IPS-15b (cell line): ENCODE results near the gene PLEKHG4B.

Experiments
- H3K27me3 ChIP-seq: one replicate; pipeline ENCODE4 v1.6.1; 2013; ENCODE audit warnings: low read length; ENCODE audit not compliant: control insufficient read depth, insufficient read depth
- H3K36me3 ChIP-seq: one replicate; pipeline ENCODE4 v1.6.1; 2013; ENCODE audit warnings: low read length; ENCODE audit not compliant: control insufficient read depth, insufficient read depth
- H3K4me1 ChIP-seq: one replicate; pipeline ENCODE4 v1.6.1; 2013; ENCODE audit warnings: mild to moderate bottlenecking, low read length; ENCODE audit not compliant: control insufficient read depth, insufficient read depth
- H3K4me3 ChIP-seq: one replicate; pipeline ENCODE4 v1.5.1; 2013; ENCODE audit warnings: low read depth, low read length
- H3K9ac ChIP-seq: one replicate; pipeline ENCODE4 v1.6.1; 2013; ENCODE audit warnings: low read depth, mild to moderate bottlenecking, low read length
- H3K9me3 ChIP-seq: one replicate; pipeline ENCODE4 v1.6.1; 2013; ENCODE audit warnings: mild to moderate bottlenecking, low read length; ENCODE audit not compliant: control insufficient read depth, insufficient read depth

Gene PLEKHG4B

DNA sequence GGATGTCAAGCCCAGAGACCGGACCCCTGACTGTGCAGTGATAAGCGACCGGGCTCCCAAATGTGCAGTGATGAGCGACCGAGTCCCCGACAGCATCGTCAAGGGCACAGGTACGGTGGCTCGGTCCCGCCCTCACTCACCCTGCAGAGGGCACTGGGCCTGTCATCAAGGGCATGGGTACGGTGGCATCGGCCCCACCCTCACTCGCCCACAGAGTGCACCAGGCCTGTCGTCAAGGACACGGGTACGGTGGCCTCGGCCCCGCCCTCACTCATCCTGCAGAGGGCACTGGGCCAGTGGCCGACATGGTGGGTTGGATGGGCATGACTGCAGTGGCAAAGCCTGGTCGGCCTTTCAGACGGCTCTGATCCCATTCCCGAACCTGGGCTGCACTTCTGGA lies 89.6 kb downstream of the PLEKHG4B start:
- H3K27me3 ChIP-seq: no peaks in the 10 kb centered on the region
- peaks cover 2% of the 10 kb centered on the region for H3K36me3 ChIP-seq
- no peak overlapping the region for H3K4me3 ChIP-seq
- H3K4me1 ChIP-seq: no peaks in the 10 kb centered on the region
- H3K9me3 ChIP-seq: no peaks in the 10 kb centered on the region
- no peak overlapping the region for H3K9ac ChIP-seq

DNA sequence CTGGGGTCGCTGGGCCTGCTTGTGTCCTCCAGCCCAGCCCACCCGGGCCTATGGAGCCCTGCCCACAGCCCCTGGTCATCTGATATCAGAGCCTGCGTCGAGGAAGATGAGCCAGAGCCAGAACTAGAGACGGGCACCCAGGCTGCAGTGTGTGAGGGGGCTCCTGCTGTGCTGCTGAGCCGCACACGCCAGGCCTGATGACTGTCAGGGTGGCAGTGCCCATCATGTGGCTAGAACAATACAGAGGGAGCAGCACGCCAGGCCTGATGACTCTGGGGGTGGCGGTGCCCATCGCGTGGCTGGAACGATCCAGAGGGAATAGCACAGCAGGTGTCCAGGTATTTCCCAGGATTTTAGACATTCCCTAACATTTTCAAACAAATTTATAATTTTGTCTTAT lies 90.2 kb downstream of the PLEKHG4B start:
- peaks cover 2% of the 10 kb centered on the region for H3K36me3 ChIP-seq
- H3K27me3 ChIP-seq: no peaks in the 10 kb centered on the region
- no peaks in the 10 kb centered on the region for H3K4me1 ChIP-seq
- no peaks in the 10 kb centered on the region for H3K9me3 ChIP-seq
- H3K9ac ChIP-seq: no peak overlapping the region
- no peak overlapping the region for H3K4me3 ChIP-seq

DNA sequence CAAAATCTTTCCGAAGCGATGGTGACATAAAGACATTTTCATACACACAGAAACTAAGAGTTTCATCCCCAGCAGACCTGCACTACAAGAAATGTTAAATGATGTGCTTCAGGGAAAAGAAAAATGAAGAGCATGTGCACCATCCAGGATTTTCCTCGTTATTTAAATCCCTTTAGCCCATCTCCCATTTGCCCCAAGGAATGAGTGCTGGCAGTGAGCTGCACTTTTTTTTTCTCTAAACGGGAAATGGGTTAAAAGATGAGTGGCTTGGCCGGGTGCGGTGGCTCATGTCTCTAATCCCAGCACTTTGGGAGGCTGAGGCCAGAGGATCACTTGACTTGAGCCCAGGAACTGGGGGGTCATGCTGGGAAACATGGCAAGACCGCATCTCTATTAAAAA lies 92.5 kb downstream of the PLEKHG4B start:
- no peaks in the 10 kb centered on the region for H3K27me3 ChIP-seq
- H3K9ac ChIP-seq: no peak overlapping the region
- H3K36me3 ChIP-seq: peaks cover 5% of the 10 kb centered on the region
- H3K9me3 ChIP-seq: no peaks in the 10 kb centered on the region
- H3K4me3 ChIP-seq: no peak overlapping the region
- peaks cover 3% of the 10 kb centered on the region for H3K4me1 ChIP-seq

DNA sequence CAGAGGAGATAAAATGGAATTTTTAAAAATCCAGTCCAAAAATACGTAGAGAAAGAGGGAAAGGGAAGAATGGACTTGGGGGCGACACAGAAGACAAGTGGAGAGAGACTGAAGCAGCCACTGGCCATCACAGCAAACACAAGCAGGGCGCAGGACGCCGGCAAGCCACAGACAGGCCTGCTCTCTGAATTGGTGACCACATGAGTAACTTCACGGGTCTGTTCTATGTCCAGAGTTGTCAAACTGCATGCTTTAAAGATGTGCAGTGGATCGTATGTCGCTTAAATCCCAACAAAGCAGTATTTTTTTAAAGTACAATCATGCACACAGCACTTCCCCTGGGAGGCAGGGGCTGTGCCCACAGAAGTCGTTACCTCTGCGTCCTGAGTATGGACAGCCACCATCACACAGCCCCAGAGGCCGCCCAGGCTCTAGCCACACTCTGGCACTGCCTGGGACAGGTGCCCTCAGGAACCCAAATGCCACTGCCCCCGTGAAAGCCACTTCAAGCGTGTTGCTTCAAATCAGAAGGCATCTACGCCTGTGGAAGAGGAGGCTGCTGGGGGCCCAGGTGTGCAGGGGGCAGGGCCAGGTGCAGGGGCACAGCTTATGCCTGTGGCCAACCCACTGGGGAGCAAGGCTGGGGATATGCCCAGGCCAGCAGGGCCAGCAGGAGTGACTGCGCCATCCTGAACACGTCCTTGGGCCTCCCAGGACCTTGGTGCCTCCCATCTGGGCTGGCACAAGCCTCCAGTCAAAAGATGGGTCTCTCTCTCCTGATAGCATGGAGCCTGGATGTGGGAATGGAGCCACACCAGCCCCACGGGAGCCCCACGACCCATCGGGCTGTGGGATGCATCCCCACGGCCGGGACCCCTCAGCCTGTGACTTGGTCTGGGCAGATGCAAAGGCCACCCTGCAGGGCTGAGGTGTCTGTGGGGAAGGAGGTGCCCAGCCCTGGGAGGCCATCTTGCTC lies 93.4 kb downstream of the PLEKHG4B start:
- Histone ChIP-seq H3K27me3 (no peaks in the 10 kb centered on the region), H3K9me3 (no peaks in the 10 kb centered on the region), H3K4me3 (no peak overlapping the region)

DNA sequence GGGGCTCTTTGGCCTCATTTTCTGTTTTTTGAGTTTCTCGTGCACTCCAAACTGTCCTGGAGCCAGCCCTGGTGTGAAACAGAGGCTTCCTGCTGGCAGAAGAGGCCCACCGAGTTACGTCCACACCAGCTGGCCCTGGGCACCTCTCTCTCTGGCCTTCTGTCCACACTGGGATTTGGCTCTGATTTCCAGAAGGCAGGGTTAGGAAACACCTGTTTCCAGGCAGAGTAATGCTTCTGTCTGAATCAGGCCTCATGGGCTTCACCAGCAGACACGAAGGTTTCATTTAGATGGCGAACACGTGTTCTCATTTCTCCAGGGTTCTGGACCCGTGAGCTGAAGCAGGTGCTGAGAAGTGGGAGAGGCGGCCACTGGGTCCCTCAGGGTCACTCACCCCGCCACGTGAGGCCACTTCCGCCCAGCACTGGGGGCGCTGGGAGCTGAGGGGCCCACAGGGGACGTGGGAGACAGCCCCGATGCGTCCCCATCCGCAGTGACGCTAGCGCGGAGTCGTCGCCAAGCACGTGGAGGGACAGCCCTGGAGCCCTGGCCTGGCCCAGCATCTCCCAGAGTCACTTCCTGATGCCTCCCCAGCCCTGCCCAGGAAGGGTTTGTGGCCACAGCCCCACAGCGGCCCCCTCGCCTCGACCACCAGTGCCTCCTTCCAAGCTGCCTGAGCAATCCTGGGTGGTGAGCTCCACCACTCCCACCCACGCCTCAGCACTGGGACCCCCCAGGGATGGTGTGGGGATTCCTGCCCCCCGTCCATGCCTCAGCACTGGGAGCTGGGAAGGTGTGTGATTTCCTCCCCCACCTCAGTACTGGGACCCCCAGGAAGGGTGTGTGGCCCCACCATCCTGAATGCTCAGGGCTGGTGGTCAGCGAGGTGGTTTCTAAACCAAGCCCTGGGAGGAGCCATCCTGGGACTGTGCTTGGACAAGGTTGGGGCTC lies 94.4 kb downstream of the PLEKHG4B start:
- Histone ChIP-seq H3K27me3 (no peaks in the 10 kb centered on the region), H3K9ac (no peak overlapping the region), H3K4me3 (no peak overlapping the region), H3K4me1 (peaks cover 3% of the 10 kb centered on the region), H3K36me3 (peaks cover 5% of the 10 kb centered on the region), H3K9me3 (no peaks in the 10 kb centered on the region)

More for the DNA sequence above, 93.4 kb downstream of the PLEKHG4B start:
- Histone ChIP-seq H3K9ac (no peak overlapping the region), H3K36me3 (peaks cover 5% of the 10 kb centered on the region), H3K4me1 (peaks cover 3% of the 10 kb centered on the region)

DNA sequence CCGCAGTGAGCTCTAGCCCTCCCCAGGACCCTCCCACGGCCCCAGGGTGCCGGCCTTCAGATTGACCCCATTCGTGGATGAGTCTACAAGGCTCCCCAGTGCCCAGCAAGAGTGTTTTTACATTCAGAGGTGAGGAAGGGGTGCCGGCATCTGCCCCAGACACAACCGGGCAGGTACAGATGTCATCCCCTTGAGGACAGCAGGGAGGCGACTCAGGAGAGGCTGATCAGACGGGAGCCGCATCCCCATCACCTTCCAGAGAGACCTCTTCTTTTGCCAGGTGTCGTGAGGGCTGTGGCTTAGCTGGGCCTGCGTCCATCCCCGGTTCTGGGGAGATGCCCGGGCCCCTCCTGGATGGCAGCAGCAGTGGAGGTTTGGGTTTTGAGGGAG lies 95.1 kb downstream of the PLEKHG4B start:
- Histone ChIP-seq H3K36me3 (peaks cover 2% of the 10 kb centered on the region), H3K27me3 (no peaks in the 10 kb centered on the region), H3K4me1 (peaks cover 3% of the 10 kb centered on the region), H3K9me3 (no peaks in the 10 kb centered on the region), H3K4me3 (no peak overlapping the region), H3K9ac (no peak overlapping the region)

DNA sequence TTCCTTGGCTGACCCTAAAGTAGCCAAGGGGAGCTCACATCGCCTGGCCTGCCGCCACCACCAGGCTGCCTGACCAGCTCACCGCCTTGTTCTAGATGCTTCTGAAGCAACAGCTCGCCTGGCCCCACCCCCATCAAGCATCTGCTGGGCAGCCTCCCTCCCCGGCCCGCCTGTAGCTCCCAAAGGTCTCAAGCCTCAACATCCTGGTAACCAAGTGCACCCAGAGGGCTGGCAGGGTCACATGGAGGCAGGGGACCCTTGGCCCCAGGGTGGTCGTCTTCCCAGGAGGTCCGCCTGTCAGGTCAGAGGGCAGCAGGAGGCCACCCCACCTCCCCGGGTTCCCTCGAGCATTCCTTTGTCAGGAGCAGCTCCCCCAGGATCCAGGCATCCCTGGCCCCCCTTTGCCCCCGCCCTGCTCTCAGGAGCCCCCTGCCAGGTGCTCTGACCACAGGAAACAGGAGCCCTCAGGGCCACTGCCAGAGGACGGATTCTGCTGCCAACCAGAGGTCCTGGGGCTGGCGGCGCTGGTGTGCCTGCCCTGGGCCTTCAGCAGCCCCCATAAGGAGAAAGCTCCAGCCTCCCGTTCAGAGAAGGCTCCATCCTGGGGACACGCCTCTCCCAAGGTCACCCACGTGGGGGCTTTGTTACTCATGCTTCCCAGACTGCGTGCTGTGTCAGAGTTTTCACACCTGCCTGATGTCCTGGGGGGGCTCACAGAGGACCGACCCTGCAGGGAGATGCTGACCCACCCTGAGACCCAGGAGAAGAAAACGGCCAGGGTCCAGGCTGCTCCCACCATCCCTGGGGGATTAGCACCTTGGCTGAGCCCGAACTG lies 95.9 kb downstream of the PLEKHG4B start:
- Histone ChIP-seq H3K9me3 (no peaks in the 10 kb centered on the region), H3K27me3 (no peaks in the 10 kb centered on the region), H3K4me3 (peak overlapping the region; percentile 18), H3K36me3 (peaks cover 2% of the 10 kb centered on the region), H3K4me1 (peaks cover 3% of the 10 kb centered on the region), H3K9ac (no peak overlapping the region)

DNA sequence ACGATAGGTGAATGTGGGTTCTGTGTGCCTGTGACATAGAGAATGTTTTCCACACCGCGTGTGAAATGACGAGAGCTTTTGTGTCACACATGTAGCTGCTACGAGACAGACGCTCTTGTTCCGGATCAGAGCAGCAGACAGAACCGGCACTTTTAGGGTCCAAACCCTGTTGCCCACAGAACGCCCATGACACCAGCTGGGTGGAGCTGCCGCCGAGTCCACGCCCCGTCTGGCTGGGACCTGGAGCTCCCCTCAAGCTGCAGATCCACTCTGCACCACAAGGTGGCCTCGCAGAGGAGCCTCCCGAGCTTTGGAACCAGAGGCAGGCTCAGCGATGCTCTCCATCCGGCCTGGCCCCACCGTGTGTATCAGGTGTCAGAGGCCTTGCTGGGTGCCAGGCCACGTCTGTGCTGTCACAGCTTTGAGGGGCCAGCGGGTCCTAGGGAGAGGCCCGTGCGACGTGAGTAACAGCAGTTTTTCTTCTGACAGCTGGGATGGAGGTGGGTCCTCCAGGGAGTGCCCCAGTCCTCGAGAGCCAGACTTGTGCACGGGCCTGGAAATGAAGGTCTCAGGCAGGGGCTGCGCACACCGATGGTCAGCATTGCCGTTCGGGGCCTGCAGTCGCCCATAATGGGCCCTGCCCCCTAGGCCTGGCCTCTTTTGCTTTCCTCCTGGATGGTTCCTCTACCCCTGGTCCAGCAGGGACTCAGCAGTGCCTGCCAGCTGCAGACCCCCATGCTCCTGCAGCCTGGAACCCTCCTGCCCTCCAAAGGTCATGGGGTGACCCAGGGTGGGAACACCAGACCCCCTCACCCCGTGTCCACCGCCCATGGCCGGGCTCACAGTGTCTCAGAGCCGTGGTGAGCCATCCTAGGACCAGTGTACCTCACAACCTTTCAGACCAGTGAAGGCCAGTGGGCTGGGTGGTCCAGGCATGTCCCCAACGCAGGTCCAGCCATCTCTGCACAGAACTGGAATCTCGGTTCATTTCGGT lies 96.8 kb downstream of the PLEKHG4B start:
- Histone ChIP-seq H3K9ac (no peak overlapping the region), H3K9me3 (no peaks in the 10 kb centered on the region), H3K4me3 (peak overlapping the region; percentile 18), H3K36me3 (peaks cover 2% of the 10 kb centered on the region), H3K27me3 (no peaks in the 10 kb centered on the region), H3K4me1 (peaks cover 3% of the 10 kb centered on the region)

DNA sequence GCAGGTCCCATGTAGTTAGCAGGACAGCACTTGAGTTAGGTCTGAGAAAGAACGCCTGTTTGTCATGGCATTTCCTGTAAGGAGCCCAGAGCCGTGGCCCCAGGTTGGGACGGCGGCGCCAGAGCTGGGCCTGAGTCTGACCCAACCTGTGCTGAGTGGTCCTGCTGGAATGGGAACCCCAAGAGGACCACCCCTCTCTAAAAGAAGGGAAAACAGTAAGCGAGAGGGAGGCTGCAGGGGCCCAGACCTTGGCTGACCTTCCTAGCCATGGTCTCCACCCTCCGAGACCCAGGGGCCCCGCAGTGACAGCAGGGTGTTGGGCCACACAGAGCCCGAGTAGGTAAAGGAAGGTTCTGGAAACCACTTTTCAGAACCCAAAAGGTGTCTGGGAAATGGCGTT lies 97.5 kb downstream of the PLEKHG4B start:
- H3K9ac ChIP-seq: no peak overlapping the region
- peaks cover 3% of the 10 kb centered on the region for H3K4me1 ChIP-seq
- H3K27me3 ChIP-seq: no peaks in the 10 kb centered on the region

DNA sequence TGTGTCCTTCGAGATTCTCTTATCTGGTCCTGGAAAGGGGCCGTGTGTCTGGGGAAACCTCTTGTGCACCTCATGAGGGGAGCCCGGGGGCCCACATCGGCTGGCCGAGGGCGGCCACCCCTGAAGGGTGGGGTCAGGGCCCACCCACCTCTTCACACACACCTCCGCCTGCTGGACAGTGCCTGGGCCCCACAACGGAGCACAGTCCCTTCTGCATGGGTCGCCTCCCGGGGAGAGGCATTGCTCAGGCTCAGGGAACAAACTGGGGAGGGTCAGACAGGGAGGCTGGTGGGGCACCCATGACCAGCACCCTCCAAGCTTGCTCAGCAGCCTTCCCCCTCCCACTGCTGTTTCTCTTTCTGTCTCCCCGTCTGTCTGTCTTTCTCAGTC lies 98.0 kb downstream of the PLEKHG4B start:
- H3K36me3 ChIP-seq: peaks cover 2% of the 10 kb centered on the region
- H3K27me3 ChIP-seq: no peaks in the 10 kb centered on the region
- no peak overlapping the region for H3K9ac ChIP-seq
- no peak overlapping the region for H3K4me3 ChIP-seq
- no peaks in the 10 kb centered on the region for H3K9me3 ChIP-seq
- peaks cover 3% of the 10 kb centered on the region for H3K4me1 ChIP-seq

More for the DNA sequence above, 97.5 kb downstream of the PLEKHG4B start:
- Histone ChIP-seq H3K9me3 (no peaks in the 10 kb centered on the region), H3K4me3 (no peak overlapping the region), H3K36me3 (peaks cover 2% of the 10 kb centered on the region)
